CD4-positive, alpha-beta T cell (primary cell): ENCODE results near the gene FGFBP2. TPM values are rescaled to one million over a fixed set of nuclear protein-coding genes. Genes with fewer than 3 reads are reported as not detected.

Source experiments
- ATAC-seq: fragments of 200-7000 bp; cut with Tn5 transposase; one replicate; pipeline ENCODE4 v1.10.0; 2022; ENCODE audit warnings: mild to moderate bottlenecking; ENCODE audit not compliant: poor library complexity
- CTCF ChIA-PET: fragments of 350-600 bp; sonication (Branson Sonifier 250); formaldehyde crosslinking; loops from one replicate; lab custom pipeline; 2021; ENCODE audit warnings: antibody characterized with exemption, inconsistent platforms; lab: Charles Lee
- POLR2A ChIA-PET: fragments of 350-600 bp; sonication (Branson Sonifier 250); formaldehyde crosslinking; loops from one replicate; lab custom pipeline; 2021; ENCODE audit warnings: antibody characterized with exemption, inconsistent platforms; lab: Charles Lee
- DNase-seq, 14 experiments: peaks; one replicate each; pipeline ENCODE4 v3.0.0-alpha.2; 2013 to 2020; ENCODE audit warnings: mixed read lengths in 2 of 14
- H3K27ac ChIP-seq, 2 donors: one replicate each; pipeline versions ENCODE4 v1.5.1 to v1.7.0; 2013; ENCODE audit warnings: low read length in 2 of 2, low read depth in 1 of 2, mild to moderate bottlenecking in 1 of 2
- H3K27me3 ChIP-seq, 2 experiments: 1 replicate in 1 of 2; 2 replicates in 1 of 2; pipeline versions ENCODE4 v1.6.1 to v1.7.0; 2013; ENCODE audit warnings: low read length in 2 of 2, control low read depth in 1 of 2, mild to moderate bottlenecking in 1 of 2, moderate library complexity in 1 of 2; ENCODE audit not compliant: insufficient read depth in 2 of 2, control insufficient read depth in 1 of 2
- H3K36me3 ChIP-seq: one replicate; pipeline ENCODE4 v1.6.1; 2013; ENCODE audit warnings: low read length, control low read depth; ENCODE audit not compliant: insufficient read depth
- H3K4me1 ChIP-seq: one replicate; pipeline ENCODE4 v1.6.1; 2013; ENCODE audit warnings: low read length, control low read depth; ENCODE audit not compliant: insufficient read depth
- H3K4me3 ChIP-seq: one replicate; pipeline ENCODE4 v1.5.1; 2013; ENCODE audit warnings: mild to moderate bottlenecking, low read length, moderate library complexity
- H3K9me3 ChIP-seq, 2 experiments: 1 replicate in 1 of 2; 2 replicates in 1 of 2; pipeline versions ENCODE4 v1.6.1 to v1.7.0; 2013; ENCODE audit warnings: low read length in 2 of 2, mild to moderate bottlenecking in 2 of 2, control low read depth in 1 of 2, moderate library complexity in 1 of 2; ENCODE audit not compliant: control insufficient read depth in 1 of 2, insufficient read depth in 1 of 2
- H3K27ac Mint-ChIP-seq: one replicate; pipeline ENCODE4 v1.8.0; 2020; ENCODE audit warnings: mixed read lengths
- H3K27me3 Mint-ChIP-seq: one replicate; pipeline ENCODE4 v1.8.0; 2021; ENCODE audit warnings: mixed read lengths
- H3K36me3 Mint-ChIP-seq: one replicate; pipeline ENCODE4 v1.8.0; 2021; ENCODE audit warnings: low read depth, mixed read lengths
- H3K4me1 Mint-ChIP-seq: one replicate; pipeline ENCODE4 v1.8.0; 2021; ENCODE audit warnings: low read depth, mixed read lengths
- H3K4me3 Mint-ChIP-seq: one replicate; pipeline ENCODE4 v1.8.0; 2020; ENCODE audit warnings: mild to moderate bottlenecking, mixed read lengths
- H3K9me3 Mint-ChIP-seq: one replicate; pipeline ENCODE4 v1.8.0; 2020; ENCODE audit warnings: mixed read lengths
- intact Hi-C, 2 experiments: fragments of 100-400 bp; cut with DNase I in 1 of 2; cut with micrococcal nuclease in 1 of 2; formaldehyde crosslinking; loops; one replicate each; pipeline versions ENCODE4 v1.15.1 to v1.9.0; 2023 to 2025; cut with DNase I, micrococcal nuclease
- total RNA-seq, 174 experiments: library from RNA in 2 of 174; stranded (reverse) in 2 of 174; gene quantifications; one replicate each; pipeline ENCODE4 v1.2.3 and lab custom pipeline; 2021 to 2026
- TF ChIP-seq, protein P1 (sequence below): fragments of 200-600 bp; IDR thresholded peaks from one replicate; pipeline ENCODE4 v1.8.0; 2022; ENCODE audit warnings: antibody characterized with exemption, mild to moderate bottlenecking

The FGFBP2 gene
- total RNA-seq, 2 experiments from 2014 or later, result 1.3 to 1.7 TPM

DNA sequence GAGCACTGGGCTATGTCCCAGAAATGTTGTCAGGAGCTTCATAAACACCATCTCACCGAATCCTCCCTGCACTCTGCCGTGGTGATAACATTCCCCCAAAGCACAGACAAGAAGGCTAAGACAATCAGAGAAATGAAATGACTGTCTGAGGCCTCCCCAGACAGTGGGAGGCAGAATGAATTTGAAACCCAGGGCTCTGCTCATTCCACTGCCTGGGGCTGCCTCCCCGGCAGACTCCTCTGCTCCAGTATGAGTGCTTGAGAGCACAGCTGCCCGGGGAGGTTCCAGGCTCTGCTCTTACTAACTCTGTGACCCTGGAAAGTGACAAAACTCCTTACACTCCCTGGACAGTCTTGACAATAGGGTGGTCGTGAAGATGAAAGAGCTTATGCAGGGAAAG, 34.1 kb downstream of the FGFBP2 start:
- Mint-ChIP-seq H3K27me3 (peaks cover 3% of the 10 kb centered on the region), H3K4me1 (no peaks in the 10 kb centered on the region), H3K27ac (no peak overlapping the region), H3K4me3 (no peak overlapping the region), H3K9me3 (no peaks in the 10 kb centered on the region), H3K36me3 (no peaks in the 10 kb centered on the region)
- H3K9me3 ChIP-seq, result no peaks in the 10 kb centered on the region
- POLR2A ChIA-PET, result no interaction called here
- no peaks in the 10 kb centered on the region for H3K4me1 ChIP-seq
- no peak for DNase-seq
- intact Hi-C loops, result no loop called here
- no peaks in the 10 kb centered on the region for H3K27me3 ChIP-seq
- H3K36me3 ChIP-seq, result no peaks in the 10 kb centered on the region
- no peak for ATAC-seq
- no peak overlapping the region for H3K4me3 ChIP-seq
- TF ChIP-seq, protein P1, sequence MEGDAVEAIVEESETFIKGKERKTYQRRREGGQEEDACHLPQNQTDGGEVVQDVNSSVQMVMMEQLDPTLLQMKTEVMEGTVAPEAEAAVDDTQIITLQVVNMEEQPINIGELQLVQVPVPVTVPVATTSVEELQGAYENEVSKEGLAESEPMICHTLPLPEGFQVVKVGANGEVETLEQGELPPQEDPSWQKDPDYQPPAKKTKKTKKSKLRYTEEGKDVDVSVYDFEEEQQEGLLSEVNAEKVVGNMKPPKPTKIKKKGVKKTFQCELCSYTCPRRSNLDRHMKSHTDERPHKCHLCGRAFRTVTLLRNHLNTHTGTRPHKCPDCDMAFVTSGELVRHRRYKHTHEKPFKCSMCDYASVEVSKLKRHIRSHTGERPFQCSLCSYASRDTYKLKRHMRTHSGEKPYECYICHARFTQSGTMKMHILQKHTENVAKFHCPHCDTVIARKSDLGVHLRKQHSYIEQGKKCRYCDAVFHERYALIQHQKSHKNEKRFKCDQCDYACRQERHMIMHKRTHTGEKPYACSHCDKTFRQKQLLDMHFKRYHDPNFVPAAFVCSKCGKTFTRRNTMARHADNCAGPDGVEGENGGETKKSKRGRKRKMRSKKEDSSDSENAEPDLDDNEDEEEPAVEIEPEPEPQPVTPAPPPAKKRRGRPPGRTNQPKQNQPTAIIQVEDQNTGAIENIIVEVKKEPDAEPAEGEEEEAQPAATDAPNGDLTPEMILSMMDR, result no peak
- no peak overlapping the region for H3K27ac ChIP-seq
- CTCF ChIA-PET, result no interaction called here

DNA sequence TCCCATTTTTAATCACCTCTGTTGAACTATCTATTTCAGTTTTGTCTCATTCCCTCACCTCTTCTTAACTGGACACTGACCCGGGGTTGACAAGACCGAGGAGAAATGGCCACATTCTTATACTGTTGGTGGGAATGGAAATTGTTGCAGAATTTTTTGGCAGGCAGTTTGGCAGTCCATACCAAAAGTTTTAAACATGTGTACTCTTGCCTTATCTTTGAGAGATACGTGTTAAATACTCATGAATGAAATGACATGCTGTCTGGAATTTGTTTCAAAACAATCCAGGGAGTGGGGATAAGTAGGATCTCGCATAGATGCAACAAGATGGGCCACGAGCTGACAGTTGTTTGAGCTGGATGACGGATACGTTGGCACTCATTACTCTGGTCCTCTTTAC, 36.5 kb downstream of the FGFBP2 start:
- no peaks in the 10 kb centered on the region for H3K4me1 ChIP-seq
- no peaks in the 10 kb centered on the region for H3K36me3 Mint-ChIP-seq
- DNase-seq (no peak), ATAC-seq (no peak)
- H3K27me3 Mint-ChIP-seq, result peaks cover 3% of the 10 kb centered on the region
- H3K4me3 ChIP-seq, result no peak overlapping the region
- H3K4me3 Mint-ChIP-seq, result no peak overlapping the region
- no peaks in the 10 kb centered on the region for H3K9me3 ChIP-seq
- H3K27ac Mint-ChIP-seq, result no peak overlapping the region
- intact Hi-C loops, result no loop called here
- ChIA-PET CTCF (no interaction called here), POLR2A (no interaction called here)
- no peaks in the 10 kb centered on the region for H3K4me1 Mint-ChIP-seq
- no peak overlapping the region for H3K27ac ChIP-seq
- H3K9me3 Mint-ChIP-seq, result no peaks in the 10 kb centered on the region
- TF ChIP-seq, protein P1, result no peak
- H3K27me3 ChIP-seq, result no peaks in the 10 kb centered on the region
- H3K36me3 ChIP-seq, result no peaks in the 10 kb centered on the region

DNA sequence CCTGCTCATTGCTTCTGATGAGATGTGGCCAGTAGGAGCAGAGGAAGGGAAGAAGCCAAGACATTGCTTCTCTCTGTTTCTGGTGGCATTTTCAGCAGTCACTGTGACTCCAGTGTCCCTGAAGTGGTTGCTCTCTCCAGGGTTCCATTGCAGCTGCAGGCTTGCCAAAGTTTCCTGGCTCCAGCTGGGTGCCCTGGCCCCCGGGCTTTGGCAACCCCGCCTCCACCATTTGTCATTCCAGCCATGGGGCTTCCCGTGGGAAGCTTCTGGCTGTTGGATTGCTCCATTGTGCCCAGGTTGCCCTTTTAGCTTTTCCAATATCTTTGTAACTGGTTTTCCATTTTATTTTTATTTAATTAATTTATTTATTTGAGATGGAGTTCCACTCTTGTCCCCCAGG, 37.1 kb downstream of the FGFBP2 start:
- H3K9me3 ChIP-seq, result no peaks in the 10 kb centered on the region
- H3K4me3 ChIP-seq, result no peak overlapping the region
- ChIA-PET POLR2A (no interaction called here), CTCF (no interaction called here)
- no peak overlapping the region for H3K27ac Mint-ChIP-seq
- no peaks in the 10 kb centered on the region for H3K4me1 ChIP-seq
- no peaks in the 10 kb centered on the region for H3K36me3 ChIP-seq
- no peaks in the 10 kb centered on the region for H3K4me1 Mint-ChIP-seq
- DNase-seq (no peak), ATAC-seq (no peak)
- TF ChIP-seq, protein P1, result no peak
- no peaks in the 10 kb centered on the region for H3K9me3 Mint-ChIP-seq
- H3K36me3 Mint-ChIP-seq, result no peaks in the 10 kb centered on the region
- no peak overlapping the region for H3K27ac ChIP-seq
- H3K27me3 Mint-ChIP-seq, result peaks cover 3% of the 10 kb centered on the region
- intact Hi-C loops, result no loop called here
- H3K4me3 Mint-ChIP-seq, result no peak overlapping the region
- H3K27me3 ChIP-seq, result no peaks in the 10 kb centered on the region
